GM18511 (cell line): Measurements from ENCODE around the gene DYRK2.

ENCODE experiments used
- ATAC-seq: cut with Tn5 transposase; IDR thresholded peaks from one replicate; pipeline ENCODE4 v1.9.1; 2021; ENCODE audit warnings: mild to moderate bottlenecking, moderate library complexity; ENCODE audit not compliant: unreplicated experiment

DYRK2 gene

GRCh38 chr12:67645601-67646000, 2.9 kb upstream of the DYRK2 start:
- ATAC-seq = no peak

GRCh38 chr12:67646775-67647174, 1.8 kb upstream of the DYRK2 start:
- no peak for ATAC-seq

- ATAC-seq = no peak
Measured at GRCh38 chr12:67647181-67647798, 1.3 kb upstream of the DYRK2 start.

GRCh38 chr12:67647799-67648520, 585 bp upstream of the DYRK2 start:
- peak; percentile 15 for ATAC-seq

DNA sequence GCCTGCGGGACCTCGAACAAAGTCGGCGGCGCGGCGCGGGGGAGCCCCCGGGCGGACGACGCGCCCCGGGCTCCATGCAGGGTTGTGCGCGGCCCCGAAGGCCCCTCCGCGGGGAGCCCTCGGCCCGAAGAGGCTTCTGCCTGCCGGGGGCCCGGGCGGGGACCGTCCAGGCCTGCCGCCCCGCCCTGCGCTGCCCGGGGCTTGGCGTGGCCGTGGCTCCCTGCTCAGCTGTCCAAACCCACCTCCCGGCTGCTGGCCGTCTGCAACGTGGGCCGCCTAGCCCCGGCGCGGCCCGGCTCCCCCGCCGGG, 670 bp downstream of the DYRK2 start:
- ATAC-seq = peak; percentile 28

DNA sequence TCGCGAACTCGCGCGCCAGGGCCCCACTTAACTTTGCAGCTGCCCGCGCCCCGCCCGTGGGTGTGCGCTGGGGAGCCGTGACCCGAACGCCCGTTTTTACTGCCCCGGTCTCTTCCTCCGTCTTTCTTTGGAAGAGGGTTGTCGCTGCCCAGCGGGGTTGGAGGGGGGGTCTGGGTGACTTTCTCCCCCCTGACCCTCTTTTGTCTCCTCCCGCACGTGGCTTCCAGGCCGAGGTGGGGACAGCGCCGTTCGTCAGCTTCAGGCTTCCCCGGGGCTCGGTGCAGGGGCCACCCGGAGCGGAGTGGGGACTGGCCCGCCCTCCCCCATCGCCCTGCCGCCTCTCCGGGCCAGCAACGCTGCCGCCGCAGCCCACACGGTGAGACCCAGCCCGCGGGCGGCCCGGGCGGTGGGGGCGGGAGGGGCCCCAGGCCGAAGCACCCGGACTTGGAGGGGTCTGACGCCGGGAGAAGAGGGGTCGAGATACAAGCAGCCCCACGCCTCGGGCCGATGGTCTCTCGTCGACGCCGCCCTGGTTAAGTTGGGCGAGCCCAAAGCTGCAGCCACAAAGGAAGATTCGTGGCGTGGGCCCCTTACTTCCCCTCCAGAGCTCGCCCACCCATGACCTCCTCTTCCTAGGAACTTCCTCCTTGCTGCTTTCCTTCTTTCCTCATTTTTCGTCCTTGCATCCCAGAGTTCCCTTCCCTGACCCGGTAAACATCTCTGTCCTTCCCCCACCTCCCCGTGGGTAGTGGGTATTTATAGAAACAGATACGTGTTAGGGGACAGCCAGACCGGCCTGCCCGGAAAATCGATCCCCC, 1.2 kb downstream of the DYRK2 start:
- peak; percentile 25 for ATAC-seq

GRCh38 chr12:67650388-67651131, 2.0 kb downstream of the DYRK2 start:
- no peak for ATAC-seq

- peak; percentile 44 for ATAC-seq
Measured at GRCh38 chr12:67651132-67651695, 2.7 kb downstream of the DYRK2 start.

DNA sequence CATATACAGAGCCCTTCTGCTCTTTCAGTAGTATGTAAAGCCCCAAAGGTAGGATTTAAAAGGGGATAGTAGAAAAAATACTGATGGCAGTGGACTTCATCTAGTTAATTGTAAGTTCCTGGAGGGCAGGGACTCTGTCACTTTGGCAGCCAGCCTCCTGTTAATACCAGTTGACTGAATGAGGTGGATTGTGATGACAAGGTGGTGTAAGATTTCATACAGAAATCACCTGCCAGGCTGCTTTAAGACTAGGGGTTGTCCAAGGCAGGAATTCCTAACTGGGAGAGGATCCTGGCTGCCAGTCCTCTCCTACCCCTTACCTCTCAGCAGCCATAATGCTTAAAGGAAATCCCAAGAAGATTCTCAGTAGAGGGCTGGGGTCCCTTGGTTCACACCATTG, 7.3 kb downstream of the DYRK2 start:
- no peak for ATAC-seq

GRCh38 chr12:67656251-67656650, 7.7 kb downstream of the DYRK2 start:
- ATAC-seq = no peak

DNA sequence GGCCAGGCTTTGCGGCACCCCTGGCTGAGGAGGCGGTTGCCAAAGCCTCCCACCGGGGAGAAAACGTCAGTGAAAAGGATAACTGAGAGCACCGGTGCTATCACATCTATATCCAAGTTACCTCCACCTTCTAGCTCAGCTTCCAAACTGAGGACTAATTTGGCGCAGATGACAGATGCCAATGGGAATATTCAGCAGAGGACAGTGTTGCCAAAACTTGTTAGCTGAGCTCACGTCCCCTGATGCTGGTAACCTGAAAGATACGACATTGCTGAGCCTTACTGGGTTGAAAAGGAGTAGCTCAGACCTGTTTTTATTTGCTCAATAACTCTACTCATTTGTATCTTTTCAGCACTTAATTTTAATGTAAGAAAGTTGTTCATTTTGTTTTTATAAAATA, 9.9 kb downstream of the DYRK2 start:
- ATAC-seq = no peak

GRCh38 chr12:67659292-67659691, 10.7 kb downstream of the DYRK2 start:
- no peak for ATAC-seq

GRCh38 chr12:67661311-67662021, 12.9 kb downstream of the DYRK2 start:
- no peak for ATAC-seq

GRCh38 chr12:67662910-67663538, 14.5 kb downstream of the DYRK2 start:
- no peak for ATAC-seq

DNA sequence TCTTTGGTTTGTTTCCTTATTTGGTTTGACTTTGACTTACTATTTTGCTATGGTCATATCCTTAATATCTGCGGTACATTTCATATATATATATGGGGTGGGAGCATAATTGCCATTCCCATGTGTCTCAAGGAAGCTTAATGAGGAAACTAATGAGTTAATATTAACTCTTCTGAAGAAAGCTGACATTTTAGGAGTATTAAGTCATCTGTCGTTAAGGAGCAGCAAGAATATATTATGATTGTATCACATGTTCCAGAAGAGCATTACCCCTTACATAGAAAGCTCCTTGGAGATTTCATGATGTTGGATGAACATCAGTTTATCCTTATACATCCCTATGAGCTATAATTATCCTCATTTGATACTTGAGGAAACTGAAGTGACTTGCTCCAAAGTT, 15.6 kb downstream of the DYRK2 start:
- no peak for ATAC-seq

DNA sequence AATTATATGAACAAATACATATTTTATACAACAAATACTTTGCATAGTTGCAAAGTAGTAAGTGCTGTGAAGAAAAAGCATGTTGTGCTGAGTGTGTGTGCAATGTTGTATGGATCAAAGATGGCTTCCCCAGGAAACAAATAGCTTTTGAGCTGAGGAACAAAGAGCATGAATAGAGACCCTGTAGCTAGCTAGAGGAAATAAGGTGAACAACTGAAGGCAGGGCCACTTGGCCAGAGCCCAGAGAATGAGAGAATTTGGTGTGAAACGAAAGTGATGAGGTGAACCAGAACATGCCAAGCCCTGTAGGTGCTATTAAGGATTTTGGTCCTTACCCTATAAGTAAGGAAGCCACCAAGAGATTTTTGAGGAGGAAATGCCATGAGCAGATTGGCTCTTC, 17.1 kb downstream of the DYRK2 start:
- ATAC-seq = no peak

- ATAC-seq = no peak
Measured at GRCh38 chr12:67666605-67667004, 18.1 kb downstream of the DYRK2 start.

- ATAC-seq = no peak
Measured at GRCh38 chr12:67667276-67668073, 18.9 kb downstream of the DYRK2 start.
